Measurements from ENCODE around the gene DENND10. TPM values are rescaled to one million over a fixed set of nuclear protein-coding genes. Genes with fewer than 3 reads are reported as not detected.

Gene DENND10
- total RNA-seq, 1 experiment from 2014 or later, result 60.6 TPM

GRCh38 chr10:119100434-119101238, 3.3 kb upstream of the DENND10 start:
- TF ChIP-seq USF2 (CRISPR knock-in tag; IDR thresholded peaks at IDR 0.05), result no peak
- no peaks in the 10 kb centered on the region for H3K36me3 Mint-ChIP-seq

GRCh38 chr10:119101366-119102098, 2.4 kb upstream of the DENND10 start:
- H3K4me3 Mint-ChIP-seq, result no peak overlapping the region
- ATAC-seq, result no peak
- peaks cover 3% of the 10 kb centered on the region; the same call in 1 of the 2 replicates for H3K27me3 Mint-ChIP-seq (ENCODE audit: low read depth)
- ChIA-PET POLR2A (interaction anchor here (1.1 kb wide), 1 partner anchor 72 kb away, joined by 3 read pairs; no protein-coding TSS in a partner anchor), CTCF (no interaction called here)
- DNase-seq (ENCODE audit: low spot score), result no peak
- no peaks in the 10 kb centered on the region for H3K9me3 Mint-ChIP-seq
- peaks cover 6% of the 10 kb centered on the region for H3K4me1 Mint-ChIP-seq
- TF ChIP-seq HMGXB4 (CRISPR knock-in tag; IDR thresholded peaks at IDR 0.05) (no peak), ZNF263 (CRISPR knock-in tag; IDR thresholded peaks at IDR 0.05; ENCODE audit: low read depth) (no peak), ZNF138 (CRISPR knock-in tag; conservative IDR thresholded peaks at IDR 0.05) (no peak), GTF2I (CRISPR knock-in tag; conservative IDR thresholded peaks at IDR 0.05) (no peak), PREB (CRISPR knock-in tag; IDR thresholded peaks at IDR 0.05; ENCODE audit: borderline replicate concordance) (no peak), JAZF1 (CRISPR knock-in tag; IDR thresholded peaks at IDR 0.05) (no peak), IRF2 (CRISPR knock-in tag; IDR thresholded peaks at IDR 0.05; ENCODE audit: borderline replicate concordance, low read depth) (no peak), ZBTB21 (CRISPR knock-in tag; IDR thresholded peaks at IDR 0.05; ENCODE audit: borderline replicate concordance) (no peak), ESRRA (CRISPR knock-in tag; IDR thresholded peaks at IDR 0.05; ENCODE audit: borderline replicate concordance) (no peak), CBFB (CRISPR knock-in tag; IDR thresholded peaks at IDR 0.05; ENCODE audit: low read depth) (no peak), SOX15 (CRISPR knock-in tag; IDR thresholded peaks at IDR 0.05) (no peak), TP53 (CRISPR knock-in tag; IDR thresholded peaks at IDR 0.05) (no peak), FOXP4 (CRISPR knock-in tag; IDR thresholded peaks at IDR 0.05) (no peak), ZMAT4 (CRISPR knock-in tag; IDR thresholded peaks at IDR 0.05) (no peak)
- H3K27ac Mint-ChIP-seq, result no peak overlapping the region
- no peaks in the 10 kb centered on the region for H3K36me3 Mint-ChIP-seq

More at GRCh38 chr10:119100434-119101238, 3.3 kb upstream of the DENND10 start:
- ChIA-PET CTCF (no interaction called here), POLR2A (interaction anchor here (1.1 kb wide), 1 partner anchor 71 kb away, joined by 3 read pairs; no protein-coding TSS in a partner anchor)
- no peak overlapping the region for H3K27ac Mint-ChIP-seq
- H3K27me3 Mint-ChIP-seq (ENCODE audit: low read depth), result peaks cover 3% of the 10 kb centered on the region; the same call in 1 of the 2 replicates
- no peaks in the 10 kb centered on the region for H3K9me3 Mint-ChIP-seq
- H3K4me3 Mint-ChIP-seq, result no peak overlapping the region
- H3K4me1 Mint-ChIP-seq, result peaks cover 6% of the 10 kb centered on the region
- ATAC-seq (no peak), DNase-seq (ENCODE audit: low spot score) (no peak)
